H1 (cell line): ENCODE data around the gene GSE1. TPM values are rescaled to one million over a fixed set of nuclear protein-coding genes. Genes with fewer than 3 reads are reported as not detected.

Experiments
- CTCF ChIA-PET: fragments of 300-600 bp; sonication (Branson Sonifier 250); formaldehyde crosslinking; loops from one replicate; lab custom pipeline; 2021; ENCODE audit not compliant: partially characterized antibody; lab: Charles Lee
- POLR2A ChIA-PET: fragments of 300-600 bp; sonication (Branson Sonifier 250); formaldehyde crosslinking; loops from one replicate; lab custom pipeline; 2021; ENCODE audit warnings: inconsistent platforms; ENCODE audit not compliant: partially characterized antibody; lab: Charles Lee
- DNase-seq, 2 experiments: peaks; one replicate each; pipeline versions ENCODE4 v3.0.0 to v3.0.0-alpha.2; 2010 to 2022; ENCODE audit warnings: low spot score in 2 of 2, low read depth in 1 of 2, mixed read lengths in 1 of 2
- FAIRE-seq: peaks from 2 replicates; lab custom pipeline; 2011; peaks lifted over from hg19 to GRCh38; lab: Jason Lieb, UNC
- H2AFZ ChIP-seq: 2 replicates; pipeline ENCODE4 v1.8.1; 2012; ENCODE audit warnings: low read length, inconsistent platforms
- H2AK5ac ChIP-seq: 2 replicates; pipeline ENCODE4 v1.6.1; 2013; ENCODE audit warnings: low read depth, low read length
- H2BK120ac ChIP-seq: replicated peaks from 2 replicates; pipeline ENCODE3; 2013; ENCODE audit warnings: low read depth, low read length, inconsistent platforms
- H2BK12ac ChIP-seq: 2 replicates; pipeline ENCODE4 v1.6.1; 2013; ENCODE audit warnings: low read depth, low read length
- H2BK15ac ChIP-seq: 2 replicates; pipeline ENCODE4 v1.6.1; 2013; ENCODE audit warnings: low read length
- H2BK20ac ChIP-seq: 2 replicates; pipeline ENCODE4 v1.6.1; 2013; ENCODE audit warnings: low read length
- H2BK5ac ChIP-seq: 2 replicates; pipeline ENCODE4 v1.6.1; 2013; ENCODE audit warnings: low read depth, low read length
- H3K14ac ChIP-seq: 2 replicates; pipeline ENCODE4 v1.6.1; 2013; ENCODE audit warnings: inconsistent platforms; ENCODE audit not compliant: insufficient read length
- H3K18ac ChIP-seq: 2 replicates; pipeline ENCODE4 v1.6.1; 2013; ENCODE audit warnings: low read length; ENCODE audit errors: extremely low read depth
- H3K23ac ChIP-seq: 2 replicates; pipeline ENCODE4 v1.6.1; 2013; ENCODE audit warnings: inconsistent platforms; ENCODE audit not compliant: insufficient read length
- H3K23me2 ChIP-seq: 2 replicates; pipeline ENCODE4 v1.6.1; 2013; ENCODE audit warnings: low read depth, low read length
- H3K27ac ChIP-seq: 2 replicates; pipeline ENCODE4 v1.6.1; 2011; ENCODE audit warnings: low read depth, low read length, inconsistent platforms
- H3K27me3 ChIP-seq, 4 experiments: replicated peaks in 1 of 4; 1 replicate in 1 of 4; 2 replicates in 3 of 4; pipeline versions ENCODE4 v1.6.1 to v1.8.1; 2011 to 2013; ENCODE audit warnings: low read length in 3 of 4, mild to moderate bottlenecking in 3 of 4, inconsistent platforms in 2 of 4, mixed read lengths in 2 of 4, moderate library complexity in 1 of 4; ENCODE audit not compliant: control insufficient read depth in 3 of 4, insufficient read depth in 3 of 4; ENCODE audit errors: extremely low read depth in 1 of 4
- H3K36me3 ChIP-seq, 4 experiments: 2 replicates each; pipeline versions ENCODE4 v1.6.1 to v1.8.1; 2011 to 2013; ENCODE audit warnings: mild to moderate bottlenecking in 4 of 4, low read length in 3 of 4, moderate library complexity in 2 of 4, control low read depth in 1 of 4, inconsistent platforms in 1 of 4; ENCODE audit not compliant: insufficient read depth in 4 of 4, control insufficient read depth in 2 of 4
- H3K4ac ChIP-seq: replicated peaks from 2 replicates; pipeline ENCODE3; 2013; ENCODE audit warnings: low read length, low read depth, mixed read lengths, inconsistent platforms; ENCODE audit not compliant: insufficient read length
- H3K4me1 ChIP-seq, 4 experiments: replicated peaks in 1 of 4; 1 replicate in 1 of 4; 2 replicates in 3 of 4; pipeline versions ENCODE4 v1.6.1 to v1.8.1; 2011 to 2013; ENCODE audit warnings: low read length in 3 of 4, inconsistent platforms in 2 of 4, mixed read lengths in 1 of 4; ENCODE audit not compliant: insufficient read depth in 4 of 4, control insufficient read depth in 3 of 4
- H3K4me2 ChIP-seq, 2 experiments: 2 replicates each; pipeline versions ENCODE4 v1.6.1 to v1.8.1; 2011 to 2013; ENCODE audit warnings: low read depth in 2 of 2, low read length in 2 of 2, control low read depth in 1 of 2, inconsistent platforms in 1 of 2, mild to moderate bottlenecking in 1 of 2; ENCODE audit not compliant: insufficient read depth in 1 of 2
- H3K4me3 ChIP-seq, 4 experiments: fragments of 200-600, 300-600 bp in 1 of 4; sonication (generic), shearing (Covaris generic), sonication (Bioruptor Twin) in 1 of 4; 2 replicates each; pipeline versions ENCODE4 v1.5.1 to v1.8.1; 2011 to 2016; ENCODE audit warnings: low read length in 4 of 4, low read depth in 3 of 4, control low read depth in 2 of 4, inconsistent platforms in 2 of 4, mild to moderate bottlenecking in 2 of 4, mixed read lengths in 1 of 4, moderate library complexity in 1 of 4; ENCODE audit not compliant: insufficient read depth in 2 of 4; ENCODE audit errors: extremely low read depth in 1 of 4
- H3K56ac ChIP-seq: replicated peaks from 2 replicates; pipeline ENCODE3; 2013; ENCODE audit warnings: low read depth, mild to moderate bottlenecking, mixed read lengths, low read length, inconsistent platforms; ENCODE audit not compliant: insufficient read length
- H3K79me1 ChIP-seq: 2 replicates; pipeline ENCODE4 v1.6.1; 2013; ENCODE audit warnings: low read depth, low read length, control low read depth
- H3K79me2 ChIP-seq, 2 experiments: 2 replicates each; pipeline versions ENCODE4 v1.6.1 to v1.8.1; 2012 to 2013; ENCODE audit warnings: low read length in 2 of 2, mild to moderate bottlenecking in 2 of 2, inconsistent platforms in 1 of 2; ENCODE audit not compliant: insufficient read depth in 2 of 2, control insufficient read depth in 1 of 2
- H3K9ac ChIP-seq, 4 experiments: replicated peaks in 1 of 4; 1 replicate in 1 of 4; 2 replicates in 3 of 4; pipeline versions ENCODE4 v1.6.1 to v1.8.1; 2011 to 2013; ENCODE audit warnings: low read depth in 3 of 4, low read length in 3 of 4, control low read depth in 2 of 4, mild to moderate bottlenecking in 2 of 4, moderate library complexity in 2 of 4, inconsistent platforms in 1 of 4; ENCODE audit errors: extremely low read depth in 1 of 4
- H3K9me3 ChIP-seq, 2 experiments: 2 replicates each; pipeline versions ENCODE4 v1.6.1 to v1.8.1; 2012 to 2013; ENCODE audit warnings: mild to moderate bottlenecking in 2 of 2, moderate library complexity in 2 of 2, control low read depth in 1 of 2, inconsistent platforms in 1 of 2, low read depth in 1 of 2, low read length in 1 of 2, mixed read lengths in 1 of 2; ENCODE audit not compliant: insufficient read depth in 2 of 2
- H4K20me1 ChIP-seq, 2 experiments: replicated peaks in 1 of 2; 2 replicates each; pipeline versions ENCODE3 to v1.8.1; 2011 to 2013; ENCODE audit warnings: inconsistent platforms in 2 of 2, low read length in 2 of 2, mild to moderate bottlenecking in 1 of 2; ENCODE audit not compliant: insufficient read depth in 2 of 2, control insufficient read depth in 1 of 2
- H4K5ac ChIP-seq: 2 replicates; pipeline ENCODE4 v1.6.1; 2013; ENCODE audit warnings: low read length, low read depth, mixed read lengths, inconsistent platforms; ENCODE audit not compliant: insufficient read length
- H4K8ac ChIP-seq: 2 replicates; pipeline ENCODE4 v1.8.0; 2013; ENCODE audit warnings: mild to moderate bottlenecking, moderate library complexity, low read length, inconsistent platforms; ENCODE audit not compliant: insufficient read depth; ENCODE audit errors: extremely low read depth
- H4K91ac ChIP-seq: replicated peaks from 2 replicates; pipeline ENCODE3; 2013; ENCODE audit warnings: low read length, mixed read lengths, inconsistent platforms; ENCODE audit not compliant: insufficient read length
- ASH2L ChIP-seq: fragments of 200-600, 300-600 bp; sonication (generic); IDR thresholded peaks from one replicate; pipeline ENCODE4 v1.7.1; 2017; ENCODE audit warnings: low read length
- JUND ChIP-seq: IDR thresholded peaks from 2 replicates; pipeline ENCODE4 v1.6.1; 2011; ENCODE audit warnings: mild to moderate bottlenecking, improper control_type of control experiment, low read length
- KDM5A ChIP-seq: fragments of 200-600 bp; IDR thresholded peaks from 2 replicates; pipeline ENCODE4 v1.7.1; 2012; ENCODE audit warnings: mild to moderate bottlenecking, low read length, inconsistent platforms, mixed read lengths
- POU5F1 ChIP-seq: IDR thresholded peaks from 2 replicates; pipeline ENCODE4 v1.6.1; 2011; ENCODE audit warnings: low read depth, mild to moderate bottlenecking, low read length, moderate library complexity
- RXRA ChIP-seq: IDR thresholded peaks from 2 replicates; pipeline ENCODE4 v1.6.1; 2011; ENCODE audit warnings: low read depth, mild to moderate bottlenecking, low read length, moderate library complexity; ENCODE audit not compliant: insufficient read depth
- SIN3A ChIP-seq, 2 experiments: IDR thresholded peaks in 1 of 2; conservative IDR thresholded peaks in 1 of 2; 2 replicates each; pipeline ENCODE4 v1.6.1; 2011 to 2012; ENCODE audit warnings: low read length in 2 of 2, improper control_type of control experiment in 1 of 2, low read depth in 1 of 2, mild to moderate bottlenecking in 1 of 2
- YY1 ChIP-seq: IDR thresholded peaks from 2 replicates; pipeline ENCODE4 v1.6.1; 2011; ENCODE audit warnings: low read depth, mild to moderate bottlenecking, low read length
- ZNF274 ChIP-seq: IDR thresholded peaks from 2 replicates; pipeline ENCODE4 v1.7.0; 2012; ENCODE audit warnings: low read length, borderline replicate concordance; ENCODE audit errors: extremely low read depth
- WGBS, 2 experiments: shearing (Covaris generic) in 1 of 2; methylation state at CpG; one replicate each; pipeline versions ENCODE4 v1.1.6 to v1.1.7; 2013 to 2015; ENCODE audit warnings: low lambda C conversion rate in 2 of 2, mixed read lengths in 2 of 2, inconsistent platforms in 1 of 2, low coverage in 1 of 2, missing lambda C conversion rate in 1 of 2; ENCODE audit not compliant: insufficient replicate concordance in 2 of 2, insufficient coverage in 1 of 2, insufficient read length in 1 of 2; ENCODE audit errors: extremely low coverage in 1 of 2, missing lambda C conversion rate in 1 of 2; 5-methylcytosine and 5-hydroxymethylcytosine counted together
- polyA plus RNA-seq, 7 experiments: library from polyadenylated mRNA; depleted of rRNA in 3 of 7; stranded (reverse) in 5 of 7; unstranded in 2 of 7; fragments of >200 nt in 5 of 7; fragments of 200-250 nt in 2 of 7; gene quantifications; 1 replicate in 5 of 7; 2 replicates in 1 of 7; 4 replicates in 1 of 7; pipeline versions ENCODE4 v1.2.1 to v1.2.3, GENCODE V29; 2011 to 2013; ENCODE audit warnings: missing spikeins in 2 of 7, mixed read lengths in 2 of 7
- total RNA-seq: library from RNA; stranded (reverse); fragmentation: NEBNext Ultra II Directional; extraction: Animal tissue kit (Norgen Biotek cat#: 25700); gene quantifications from 2 replicates; pipeline ENCODE4 v1.2.1, GENCODE V29; 2021
- TF ChIP-seq, protein P1 (sequence below), 3 experiments: IDR thresholded peaks; 1 replicate in 2 of 3; 2 replicates in 1 of 3; pipeline versions ENCODE4 v1.5.1 to v1.6.1; 2011; ENCODE audit warnings: low read length in 3 of 3, mild to moderate bottlenecking in 3 of 3, inconsistent platforms in 2 of 3, low read depth in 1 of 3, moderate library complexity in 1 of 3; ENCODE audit not compliant: insufficient read depth in 1 of 3; ENCODE audit errors: control extremely low read depth in 1 of 3

GSE1 gene
- total and polyA plus RNA-seq, 2 of the 8 experiments (the other 6 are each of a cell fraction or from before 2014, with no cell fraction given), result 26.0 to 65.6 TPM

GRCh38 chr16:85695196-85696128 is 82.3 kb downstream of the GSE1 start:
- Histone ChIP-seq H2BK120ac (no peak overlapping the region), H3K79me1 (no peaks in the 10 kb centered on the region), H3K36me3 (no peaks in the 10 kb centered on the region), H2AFZ (no peak overlapping the region), H4K8ac (no peak overlapping the region), H3K23ac (no peak overlapping the region), H2BK5ac (no peak overlapping the region), H3K4me2 (no peak overlapping the region), H3K4me1 (peaks cover 0 to 6% (median 2%) of the 10 kb centered on the region in 4 experiments; a peak in 3 of 7 replicates), H4K5ac (no peak overlapping the region), H4K91ac (no peak overlapping the region), H3K9ac (no peak overlapping the region), H2BK12ac (no peak overlapping the region), H3K56ac (no peak overlapping the region), H2BK20ac (no peak overlapping the region), H3K27me3 (no peaks in the 10 kb centered on the region), H3K9me3 (no peaks in the 10 kb centered on the region), H4K20me1 (no peaks in the 10 kb centered on the region), H3K18ac (no peak overlapping the region), H3K27ac (no peak overlapping the region), H2AK5ac (no peak overlapping the region), H3K14ac (no peak overlapping the region), H3K4me3 (no peak overlapping the region), H3K23me2 (no peaks in the 10 kb centered on the region), H2BK15ac (no peak overlapping the region), H3K4ac (no peak overlapping the region), H3K79me2 (no peaks in the 10 kb centered on the region)
- CTCF ChIA-PET, result interaction anchor here (0.7 to 37.0 kb wide), 13 partner anchors 9 to 275 kb away, joined by 3 to 620 read pairs (median 3); no protein-coding TSS in a partner anchor
- 84% methylated on average over 23 of the region's 24 CpGs; no CpG with 5 or more reads in 1 of the 2 experiments for WGBS, 2 experiments
- DNase-seq (no peak), FAIRE-seq (no peak)
- POLR2A ChIA-PET, result interaction anchor here (1.2 kb wide), 1 partner anchor 11 kb away, joined by 3 read pairs; no protein-coding TSS in a partner anchor
- TF ChIP-seq ZNF274 (no peak), SIN3A (conservative IDR thresholded peaks at IDR 0.05 in 1 of 2, IDR thresholded peaks at IDR 0.05 in 1 of 2; ENCODE audit: low read depth in 1 of 2, low read length in 2 of 2) (no peak), RXRA (no peak), YY1 (no peak), POU5F1 (no peak), KDM5A (no peak), JUND (no peak), ASH2L (no peak)
- TF ChIP-seq, protein P1, sequence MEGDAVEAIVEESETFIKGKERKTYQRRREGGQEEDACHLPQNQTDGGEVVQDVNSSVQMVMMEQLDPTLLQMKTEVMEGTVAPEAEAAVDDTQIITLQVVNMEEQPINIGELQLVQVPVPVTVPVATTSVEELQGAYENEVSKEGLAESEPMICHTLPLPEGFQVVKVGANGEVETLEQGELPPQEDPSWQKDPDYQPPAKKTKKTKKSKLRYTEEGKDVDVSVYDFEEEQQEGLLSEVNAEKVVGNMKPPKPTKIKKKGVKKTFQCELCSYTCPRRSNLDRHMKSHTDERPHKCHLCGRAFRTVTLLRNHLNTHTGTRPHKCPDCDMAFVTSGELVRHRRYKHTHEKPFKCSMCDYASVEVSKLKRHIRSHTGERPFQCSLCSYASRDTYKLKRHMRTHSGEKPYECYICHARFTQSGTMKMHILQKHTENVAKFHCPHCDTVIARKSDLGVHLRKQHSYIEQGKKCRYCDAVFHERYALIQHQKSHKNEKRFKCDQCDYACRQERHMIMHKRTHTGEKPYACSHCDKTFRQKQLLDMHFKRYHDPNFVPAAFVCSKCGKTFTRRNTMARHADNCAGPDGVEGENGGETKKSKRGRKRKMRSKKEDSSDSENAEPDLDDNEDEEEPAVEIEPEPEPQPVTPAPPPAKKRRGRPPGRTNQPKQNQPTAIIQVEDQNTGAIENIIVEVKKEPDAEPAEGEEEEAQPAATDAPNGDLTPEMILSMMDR (IDR thresholded peaks at IDR 0.05; ENCODE audit: control extremely low read depth in 1 of 3, insufficient read depth in 1 of 3, low read depth in 1 of 3, low read length in 3 of 3), result no peak
